ENCODE measurements around the gene AGBL1. TPM values are rescaled to one million over a fixed set of nuclear protein-coding genes. Genes with fewer than 3 reads are reported as not detected.

The AGBL1 gene
- total RNA-seq, 1 donor from 2014 or later: not detected

GRCh38 chr15:86942285-86942684 lies 862.6 kb downstream of the AGBL1 start:
- H3K36me3 Mint-ChIP-seq (ENCODE audit: low read depth, unreplicated experiment): no peaks in the 10 kb centered on the region
- H3K4me1 ChIP-seq (ENCODE audit: insufficient read depth, low read length): no peaks in the 10 kb centered on the region
- TF ChIP-seq CTCF (IDR thresholded peaks at IDR 0.05; ENCODE audit: insufficient read depth, low read depth, low read length) (no peak), EZH2 (IDR thresholded peaks at IDR 0.05; ENCODE audit: insufficient read depth, low read length) (no peak)
- H3K27ac ChIP-seq (ENCODE audit: low read depth, low read length): no peak overlapping the region
- no peaks in the 10 kb centered on the region for H3K4me1 Mint-ChIP-seq (ENCODE audit: low read depth, unreplicated experiment)
- H3K9me3 ChIP-seq (ENCODE audit: insufficient read depth, low read depth, low read length): no peaks in the 10 kb centered on the region
- no peak overlapping the region for H3K27ac Mint-ChIP-seq (ENCODE audit: unreplicated experiment)
- DNase-seq (ENCODE audit: low read depth): peak; percentile 40
- no peaks in the 10 kb centered on the region for H3K79me2 ChIP-seq (ENCODE audit: insufficient read depth, low read length)
- H3K27me3 ChIP-seq (ENCODE audit: insufficient read depth, low read length): no peaks in the 10 kb centered on the region
- H3K4me3 Mint-ChIP-seq (ENCODE audit: unreplicated experiment): no peak overlapping the region
- no peak overlapping the region for H3K9ac ChIP-seq (ENCODE audit: low read length)
- no peak overlapping the region for H2AFZ ChIP-seq (ENCODE audit: low read depth, low read length)
- H3K36me3 ChIP-seq (ENCODE audit: insufficient read depth, low read length): no peaks in the 10 kb centered on the region
- no peak overlapping the region for H3K4me3 ChIP-seq (ENCODE audit: insufficient read depth, low read depth, low read length)
- no peak for FAIRE-seq
- no peaks in the 10 kb centered on the region for H4K20me1 ChIP-seq (ENCODE audit: insufficient read depth, low read length)
- no peaks in the 10 kb centered on the region for H3K9me3 Mint-ChIP-seq (ENCODE audit: unreplicated experiment)
- H3K27me3 Mint-ChIP-seq (ENCODE audit: low read depth, unreplicated experiment): peaks cover 1% of the 10 kb centered on the region
- H3K4me2 ChIP-seq (ENCODE audit: low read length): no peak overlapping the region

- H3K9me3 Mint-ChIP-seq (ENCODE audit: unreplicated experiment): no peaks in the 10 kb centered on the region
- no peak overlapping the region for H2AFZ ChIP-seq (ENCODE audit: low read depth, low read length)
- H3K79me2 ChIP-seq (ENCODE audit: insufficient read depth, low read length): no peaks in the 10 kb centered on the region
- no peak overlapping the region for H3K4me3 ChIP-seq (ENCODE audit: insufficient read depth, low read depth, low read length)
- H3K36me3 ChIP-seq (ENCODE audit: insufficient read depth, low read length): no peaks in the 10 kb centered on the region
- H4K20me1 ChIP-seq (ENCODE audit: insufficient read depth, low read length): no peaks in the 10 kb centered on the region
- H3K27me3 ChIP-seq (ENCODE audit: insufficient read depth, low read length): no peaks in the 10 kb centered on the region
- no peak overlapping the region for H3K4me3 Mint-ChIP-seq (ENCODE audit: unreplicated experiment)
- no peak overlapping the region for H3K27ac ChIP-seq (ENCODE audit: low read depth, low read length)
- no peak overlapping the region for H3K4me2 ChIP-seq (ENCODE audit: low read length)
- H3K27ac Mint-ChIP-seq (ENCODE audit: unreplicated experiment): no peak overlapping the region
- no peaks in the 10 kb centered on the region for H3K4me1 Mint-ChIP-seq (ENCODE audit: low read depth, unreplicated experiment)
- H3K27me3 Mint-ChIP-seq (ENCODE audit: low read depth, unreplicated experiment): peaks cover 2% of the 10 kb centered on the region
- FAIRE-seq: no peak
- no peak overlapping the region for H3K9ac ChIP-seq (ENCODE audit: low read length)
- no peaks in the 10 kb centered on the region for H3K36me3 Mint-ChIP-seq (ENCODE audit: low read depth, unreplicated experiment)
- no peak for DNase-seq (ENCODE audit: low read depth)
- TF ChIP-seq CTCF (IDR thresholded peaks at IDR 0.05; ENCODE audit: insufficient read depth, low read depth, low read length) (no peak), EZH2 (IDR thresholded peaks at IDR 0.05; ENCODE audit: insufficient read depth, low read length) (no peak)
- H3K4me1 ChIP-seq (ENCODE audit: insufficient read depth, low read length): no peaks in the 10 kb centered on the region
- no peaks in the 10 kb centered on the region for H3K9me3 ChIP-seq (ENCODE audit: insufficient read depth, low read depth, low read length)
Observed at GRCh38 chr15:86948719-86949118, 869.0 kb downstream of the AGBL1 start.

- Histone ChIP-seq H3K4me1 (ENCODE audit: insufficient read depth, low read length) (no peaks in the 10 kb centered on the region), H4K20me1 (ENCODE audit: insufficient read depth, low read length) (no peaks in the 10 kb centered on the region), H3K79me2 (ENCODE audit: insufficient read depth, low read length) (no peaks in the 10 kb centered on the region), H2AFZ (ENCODE audit: low read depth, low read length) (no peak overlapping the region), H3K4me3 (ENCODE audit: insufficient read depth, low read depth, low read length) (no peak overlapping the region), H3K36me3 (ENCODE audit: insufficient read depth, low read length) (no peaks in the 10 kb centered on the region), H3K9ac (ENCODE audit: low read length) (no peak overlapping the region), H3K27me3 (ENCODE audit: insufficient read depth, low read length) (no peaks in the 10 kb centered on the region), H3K9me3 (ENCODE audit: insufficient read depth, low read depth, low read length) (no peaks in the 10 kb centered on the region), H3K27ac (ENCODE audit: low read depth, low read length) (no peak overlapping the region), H3K4me2 (ENCODE audit: low read length) (no peak overlapping the region)
- H3K4me1 Mint-ChIP-seq (ENCODE audit: low read depth, unreplicated experiment): no peaks in the 10 kb centered on the region
- no peak for FAIRE-seq
- DNase-seq (ENCODE audit: low read depth): no peak
- H3K36me3 Mint-ChIP-seq (ENCODE audit: low read depth, unreplicated experiment): no peaks in the 10 kb centered on the region
- H3K4me3 Mint-ChIP-seq (ENCODE audit: unreplicated experiment): no peak overlapping the region
- no peak overlapping the region for H3K27ac Mint-ChIP-seq (ENCODE audit: unreplicated experiment)
- no peaks in the 10 kb centered on the region for H3K9me3 Mint-ChIP-seq (ENCODE audit: unreplicated experiment)
- H3K27me3 Mint-ChIP-seq (ENCODE audit: low read depth, unreplicated experiment): no peaks in the 10 kb centered on the region
- TF ChIP-seq CTCF (IDR thresholded peaks at IDR 0.05; ENCODE audit: insufficient read depth, low read depth, low read length) (no peak), EZH2 (IDR thresholded peaks at IDR 0.05; ENCODE audit: insufficient read depth, low read length) (no peak)
Observed at GRCh38 chr15:86959254-86959653, 879.6 kb downstream of the AGBL1 start.
